PFSK-1 (cell line): ENCODE measurements around the gene ESPNL.

ENCODE experiments used
- REST ChIP-seq, 2 experiments: IDR thresholded peaks; 2 replicates each; pipeline versions ENCODE4 v1.6.1 to v1.8.0; 2011 to 2012; ENCODE audit warnings: low read depth in 2 of 2, low read length in 2 of 2, control low read depth in 1 of 2, inconsistent platforms in 1 of 2, mild to moderate bottlenecking in 1 of 2, moderate library complexity in 1 of 2; ENCODE audit not compliant: insufficient read depth in 1 of 2
- SIN3A ChIP-seq: IDR thresholded peaks from 2 replicates; pipeline ENCODE4 v1.6.1; 2012; ENCODE audit warnings: mild to moderate bottlenecking, low read length, moderate library complexity, borderline replicate concordance; ENCODE audit not compliant: insufficient read depth

GRCh38 chr2:238106698-238107524, 6.8 kb downstream of the ESPNL start:
- TF ChIP-seq REST (IDR thresholded peaks at IDR 0.05; ENCODE audit: insufficient read depth in 1 of 2, low read depth in 2 of 2, low read length in 2 of 2) (no peak), SIN3A (no peak)
